GM18520 (cell line): ENCODE data around the gene WDR27.
"Not testable (repeated sequence)": the region's sequence is repeated elsewhere in the genome, so short reads cannot be mapped to it uniquely, and the experiment has no call there.

Experiments
- ATAC-seq: cut with Tn5 transposase; IDR thresholded peaks from one replicate; pipeline ENCODE4 v1.9.1; 2021; ENCODE audit not compliant: unreplicated experiment

WDR27 gene

DNA sequence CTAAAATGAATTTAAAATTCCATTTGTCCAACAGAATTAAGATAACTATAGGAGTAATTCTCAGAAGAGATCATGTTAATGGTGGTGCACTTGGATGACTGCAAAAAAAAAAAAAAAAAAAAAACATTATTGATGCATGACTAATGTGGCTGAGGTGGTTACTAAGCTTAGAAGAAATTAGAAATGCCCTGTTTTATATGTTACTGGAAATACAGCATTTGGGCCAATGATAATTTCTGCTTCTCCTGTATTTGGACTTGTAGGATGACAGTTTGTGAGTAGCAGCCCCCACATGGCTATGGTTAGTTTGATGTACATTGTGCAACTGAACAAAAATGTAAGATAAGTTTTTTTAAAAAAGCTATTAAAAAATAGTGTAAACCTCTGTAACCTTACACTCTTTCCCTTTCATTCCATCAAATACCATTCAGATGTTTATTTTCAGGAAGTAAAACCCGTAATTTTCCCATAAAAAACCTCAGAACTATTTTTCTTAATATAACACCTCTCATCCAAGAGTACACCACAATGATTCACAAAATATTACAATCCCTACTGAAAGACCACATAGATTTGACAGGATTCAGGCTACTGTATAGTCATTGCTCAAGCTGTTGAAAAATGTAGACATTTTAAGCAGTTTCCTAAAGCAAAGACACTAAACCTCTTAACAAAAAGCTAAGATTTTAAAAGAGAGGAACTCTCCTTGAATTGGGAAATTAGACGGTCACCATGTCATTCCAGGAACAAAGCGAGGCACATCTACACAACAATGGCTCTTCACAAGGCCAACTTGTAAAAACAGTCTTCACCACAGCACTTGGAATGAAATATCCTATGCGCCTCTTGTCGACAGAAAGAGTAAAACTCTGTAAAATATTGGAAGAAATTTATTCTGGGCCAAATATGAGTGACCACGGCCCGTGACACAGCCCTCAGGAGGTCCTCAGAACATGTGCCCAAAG is 83.0 kb downstream of the WDR27 start:
- no peak for ATAC-seq

DNA sequence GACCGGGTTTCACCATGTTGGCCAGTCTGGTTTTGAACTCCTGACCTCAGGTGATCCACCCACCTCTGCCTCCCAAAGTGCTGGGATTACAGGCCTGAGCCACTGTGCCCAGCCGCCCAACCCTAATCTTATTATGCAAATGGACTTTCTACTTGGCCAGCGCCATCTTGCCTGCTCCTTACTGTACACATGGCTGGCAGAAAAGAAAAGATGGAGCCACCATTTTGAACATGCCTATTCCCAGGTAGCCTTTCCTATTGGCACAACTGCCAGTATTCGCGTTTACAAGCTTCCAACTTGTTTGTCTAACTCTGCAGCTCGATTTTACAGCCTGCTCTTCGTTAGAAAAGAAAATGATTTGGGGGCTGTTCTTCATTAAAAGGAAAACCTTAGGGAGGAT is 84.3 kb downstream of the WDR27 start:
- ATAC-seq, result no peak

DNA sequence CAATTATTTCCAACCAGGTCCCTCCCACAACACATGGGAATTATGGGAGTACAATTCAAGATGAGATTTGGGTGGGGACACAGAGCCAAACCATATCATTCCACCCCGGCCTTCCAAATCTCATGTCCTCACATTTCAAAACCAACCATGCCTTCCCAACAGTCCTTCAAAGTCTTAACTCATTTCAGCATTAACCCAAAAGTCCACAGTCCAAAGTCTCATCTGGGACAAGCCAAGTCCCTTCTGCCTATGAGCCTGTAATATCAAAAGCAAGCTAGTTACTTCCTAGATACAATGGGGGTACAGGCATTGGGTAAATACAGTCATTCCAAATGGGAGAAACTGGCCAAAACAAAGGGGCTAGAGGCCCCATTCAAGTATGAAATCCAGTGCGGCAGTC is 93.2 kb downstream of the WDR27 start:
- ATAC-seq, result not testable (repeated sequence)

DNA sequence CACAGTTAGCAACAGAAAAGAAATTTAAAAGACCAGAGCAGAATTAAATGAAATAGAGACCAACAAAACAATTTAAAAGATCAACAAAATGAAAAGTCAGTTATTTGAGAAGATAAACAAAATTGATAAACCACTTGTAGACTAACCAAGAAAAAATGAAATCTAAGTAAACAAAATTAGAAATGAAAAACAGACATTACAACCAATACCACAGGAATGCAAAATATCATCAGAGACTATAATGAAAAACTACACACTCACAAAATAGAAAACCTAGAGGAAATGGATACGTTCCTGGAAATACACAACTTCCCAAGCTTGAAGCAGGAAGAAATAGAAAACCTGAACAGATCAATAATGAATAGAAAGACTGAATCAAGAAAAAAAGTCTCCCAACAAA is 97.8 kb downstream of the WDR27 start:
- ATAC-seq, result no peak

DNA sequence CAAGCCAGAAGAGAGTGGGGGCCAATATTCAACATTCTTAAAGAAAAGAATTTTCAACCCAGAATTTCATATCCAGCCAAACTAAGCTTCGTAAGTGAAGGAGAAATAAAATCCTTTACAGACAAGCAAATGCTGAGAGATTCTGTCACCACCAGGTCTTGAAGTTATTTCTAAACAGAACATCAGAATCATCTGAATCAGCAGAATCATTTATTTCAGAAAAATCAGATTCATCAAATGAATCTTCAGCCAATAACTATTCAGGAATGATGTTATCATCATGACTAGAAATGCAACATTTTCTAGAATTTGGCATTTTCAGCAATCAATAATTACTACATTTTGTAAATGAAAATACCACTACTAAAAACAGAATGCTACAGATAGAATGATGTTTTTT is 100.7 kb downstream of the WDR27 start:
- not testable (repeated sequence) for ATAC-seq

DNA sequence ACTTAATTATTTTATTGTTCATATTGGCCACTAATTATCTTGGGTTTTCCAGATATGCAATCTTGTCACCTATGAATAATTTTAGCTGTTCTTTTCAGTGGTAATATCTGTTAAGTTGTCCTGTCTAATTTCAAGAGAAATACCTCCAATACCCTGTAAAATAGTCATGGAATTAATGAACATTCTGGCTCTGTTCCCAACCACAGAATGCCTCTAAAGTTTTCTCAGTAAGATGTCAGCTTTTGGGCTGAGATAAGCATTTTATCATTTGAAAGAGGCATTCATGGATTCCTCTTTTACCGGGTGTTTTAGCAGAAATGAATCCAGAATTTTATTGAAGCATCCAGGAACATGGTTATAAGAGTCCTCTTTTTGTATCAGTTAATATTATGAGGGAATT is 109.3 kb downstream of the WDR27 start:
- ATAC-seq, result no peak

DNA sequence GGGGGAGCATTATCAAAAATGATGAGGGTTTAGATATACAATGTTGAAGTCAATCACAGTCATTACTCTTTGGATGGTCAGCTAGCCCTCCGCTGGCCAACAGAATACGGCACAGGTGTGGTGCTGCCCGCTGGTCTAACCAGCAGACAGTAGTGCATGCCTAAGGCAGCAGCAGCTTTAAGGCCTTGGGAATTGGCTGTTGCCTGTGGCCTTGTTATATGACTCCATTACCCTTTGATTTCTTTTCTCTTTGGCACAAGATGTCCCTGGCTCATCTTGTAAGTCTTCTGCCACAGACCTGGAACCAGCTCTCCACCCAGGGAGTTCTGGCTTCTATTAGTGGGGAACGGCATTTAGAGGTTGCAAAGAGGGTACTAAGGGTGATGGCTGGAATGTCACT is 110.2 kb downstream of the WDR27 start:
- no peak for ATAC-seq

GRCh38 chr6:169590376-169590939 is 111.4 kb downstream of the WDR27 start:
- no peak for ATAC-seq

DNA sequence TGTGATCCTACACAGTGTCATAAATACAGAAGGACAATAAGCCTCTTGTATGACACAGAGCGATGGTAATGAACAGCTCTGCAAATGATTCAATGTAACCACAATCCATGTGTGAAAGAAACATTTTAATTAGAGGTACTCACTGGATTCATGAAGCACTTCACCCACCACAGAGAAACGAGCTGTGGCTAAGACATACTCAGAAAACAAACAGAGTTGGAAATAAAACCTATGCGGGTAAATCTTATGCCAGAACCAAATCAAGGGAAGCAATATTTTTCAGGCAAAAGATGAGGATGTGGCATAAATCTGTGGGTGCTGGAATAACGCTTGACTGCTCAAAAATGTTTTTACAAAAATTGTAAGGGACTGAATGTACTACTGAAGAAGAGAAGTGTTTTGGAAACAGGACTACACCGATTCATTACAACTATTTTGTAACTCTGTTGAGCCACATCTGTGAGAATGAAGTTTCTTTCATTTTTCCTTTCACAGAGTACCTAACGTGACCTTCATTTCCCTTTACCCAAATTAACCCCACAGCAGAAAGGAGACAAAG is 112.1 kb downstream of the WDR27 start:
- ATAC-seq, result peak; percentile 62

DNA sequence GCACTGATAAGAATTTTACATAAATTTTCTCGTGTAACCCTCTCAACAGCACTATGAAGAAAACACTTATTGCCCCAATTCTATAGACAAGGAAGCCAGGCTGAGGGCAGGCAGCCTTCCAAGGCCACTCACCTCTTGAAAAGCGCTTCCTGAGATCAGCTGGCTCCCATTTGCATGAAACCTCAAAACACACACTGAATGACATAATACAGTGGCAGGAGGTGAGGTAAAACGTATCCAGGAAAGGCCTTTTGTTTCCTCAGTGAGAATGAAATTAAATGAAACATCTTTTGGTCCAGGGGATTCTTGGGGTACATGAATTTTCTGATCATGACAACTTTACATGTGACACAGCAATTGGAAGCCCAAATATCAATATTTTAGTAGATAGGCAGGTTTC is 112.5 kb downstream of the WDR27 start:
- ATAC-seq, result peak; percentile 47

DNA sequence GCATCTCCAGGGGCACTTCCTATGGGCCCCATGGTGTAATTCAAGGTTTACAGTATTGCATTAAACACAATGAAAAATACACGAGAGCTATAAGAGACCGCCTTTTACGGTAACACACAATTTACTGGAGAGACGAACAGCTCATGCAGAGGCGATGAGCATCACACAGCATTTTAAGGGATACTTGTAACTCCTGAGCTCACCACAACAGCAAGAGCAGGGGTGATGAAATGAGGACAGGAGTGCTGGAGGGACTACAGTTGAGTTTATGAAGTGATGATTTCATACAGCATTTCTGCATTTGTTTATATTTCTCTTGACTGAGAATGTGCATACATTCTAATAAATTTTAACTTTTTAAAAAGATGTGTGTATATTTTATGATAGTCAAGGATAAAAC is 113.9 kb downstream of the WDR27 start:
- ATAC-seq, result no peak

GRCh38 chr6:169583886-169584541 is 117.8 kb downstream of the WDR27 start:
- ATAC-seq, result no peak

- no peak for ATAC-seq
Observed at GRCh38 chr6:169579407-169580111, 122.3 kb downstream of the WDR27 start.

GRCh38 chr6:169577974-169578373 is 123.9 kb downstream of the WDR27 start:
- ATAC-seq, result no peak

GRCh38 chr6:169577236-169577635 is 124.6 kb downstream of the WDR27 start:
- no peak for ATAC-seq

DNA sequence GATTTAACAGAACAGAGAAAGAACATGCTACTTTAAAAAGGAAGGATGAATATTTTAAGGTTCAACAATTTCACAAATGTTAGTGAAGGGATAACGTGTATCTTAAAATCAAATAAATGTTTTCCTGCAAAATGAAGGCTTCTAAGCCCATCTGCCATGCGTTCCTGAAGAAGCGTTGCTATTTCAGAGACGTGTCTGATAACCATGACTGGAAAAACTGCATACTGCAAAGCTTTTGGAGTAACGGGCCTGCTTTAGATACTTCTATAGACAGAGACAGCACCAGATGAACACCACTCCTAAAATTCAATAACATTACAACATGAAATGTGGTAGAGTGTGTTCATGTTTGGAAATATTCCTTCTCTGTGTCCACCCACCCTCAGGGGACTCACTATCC is 126.0 kb downstream of the WDR27 start:
- no peak for ATAC-seq

DNA sequence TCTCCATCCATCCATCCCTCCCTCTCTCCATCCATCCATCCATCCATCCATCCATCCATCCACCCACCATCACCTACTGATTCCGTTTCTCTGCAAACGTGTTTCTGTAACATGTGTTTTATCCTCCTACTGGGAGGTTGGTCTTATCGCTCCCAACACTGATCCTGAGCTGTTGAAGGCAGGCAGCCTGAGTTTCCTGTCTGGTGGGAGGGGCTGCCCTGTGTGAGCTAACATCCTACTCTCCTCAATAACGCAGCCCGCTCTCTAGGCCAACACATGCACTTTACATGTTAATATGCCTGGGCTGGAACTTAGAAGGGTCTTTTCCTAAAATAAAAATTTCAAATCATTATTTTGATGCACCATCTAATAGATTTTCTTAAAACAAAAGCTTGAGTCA is 126.5 kb downstream of the WDR27 start:
- ATAC-seq, result no peak

GRCh38 chr6:169574420-169574819 is 127.4 kb downstream of the WDR27 start:
- no peak for ATAC-seq

DNA sequence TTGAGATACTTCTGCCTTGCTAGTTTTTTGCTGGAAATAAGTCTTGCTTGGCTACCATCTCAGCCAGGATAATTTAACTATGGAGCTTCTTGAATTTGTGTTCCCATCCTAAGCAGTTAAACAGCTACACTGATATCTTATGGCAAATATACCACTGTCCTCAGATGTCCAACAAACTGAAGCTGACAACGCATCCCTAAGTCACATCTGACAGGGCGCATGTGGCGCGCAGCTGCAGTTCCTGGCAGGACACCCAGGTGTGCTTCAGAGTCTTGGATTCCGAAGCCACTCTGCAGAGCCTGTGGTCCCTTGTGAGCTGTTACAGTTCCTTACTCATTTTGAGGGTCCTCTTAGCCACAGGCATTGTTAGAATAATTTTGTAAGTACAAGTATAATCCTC is 127.9 kb downstream of the WDR27 start:
- no peak for ATAC-seq

DNA sequence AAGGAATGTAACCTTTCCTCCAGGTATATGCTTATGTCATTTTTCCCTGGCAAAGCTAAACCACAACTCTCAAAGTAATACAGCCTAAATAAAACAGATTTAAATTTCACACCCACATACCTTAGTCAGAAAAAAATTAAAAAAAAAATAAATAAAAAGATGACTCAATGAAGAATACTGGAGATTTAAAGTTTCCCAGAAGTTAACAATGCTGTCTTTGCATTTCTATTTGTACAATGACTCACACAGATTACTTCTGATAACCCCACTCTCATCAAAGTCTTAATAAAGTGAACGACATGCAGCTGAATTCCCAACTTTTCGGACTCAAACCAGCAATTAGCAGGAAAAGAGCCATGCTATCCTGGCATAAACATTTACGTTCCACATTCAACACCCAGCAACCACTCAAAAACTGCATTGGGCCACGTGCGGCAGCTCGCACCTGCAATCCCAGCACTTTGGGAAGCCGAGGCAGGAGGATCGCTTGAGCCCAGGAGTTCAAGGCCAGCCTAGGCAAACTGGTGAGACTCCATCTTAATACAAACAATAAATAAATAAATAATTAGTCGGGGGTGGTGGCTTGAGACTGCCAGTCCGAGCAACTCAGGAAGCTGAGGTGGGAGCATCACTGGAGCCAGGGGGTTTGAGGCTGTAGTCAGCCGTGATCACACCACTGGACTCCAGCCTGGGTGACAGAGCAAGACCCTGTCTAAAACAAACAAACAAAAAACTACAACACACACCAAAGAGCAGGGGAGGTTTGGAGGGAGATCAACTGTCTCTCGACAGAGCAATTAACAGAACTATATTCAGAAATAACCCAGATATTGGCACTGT is 130.5 kb downstream of the WDR27 start:
- ATAC-seq, result no peak
